HG02938 (cell line): Measurements from ENCODE around the gene VCPKMT.
A peak's percentile ranks its signal among the peaks of the same experiment; 100 is the strongest.
"Not testable (repeated sequence)": the region's sequence is repeated elsewhere in the genome, so short reads cannot be mapped to it uniquely, and the experiment has no call there.

Source experiments
- ATAC-seq: cut with Tn5 transposase; IDR thresholded peaks from one replicate; pipeline ENCODE4 v1.9.1; 2021; ENCODE audit warnings: mild to moderate bottlenecking, moderate library complexity; ENCODE audit not compliant: unreplicated experiment

The VCPKMT gene

GRCh38 chr14:50093496-50093895, 22.9 kb downstream of the VCPKMT start:
- ATAC-seq: no peak

GRCh38 chr14:50092006-50092555, 24.3 kb downstream of the VCPKMT start:
- no peak for ATAC-seq

- ATAC-seq: no peak
These were observed 25.0 kb downstream of the VCPKMT start for GRCh38 chr14:50091240-50091913.

- ATAC-seq: no peak
These were observed 27.2 kb downstream of the VCPKMT start for GRCh38 chr14:50089208-50089607.

GRCh38 chr14:50088731-50089130, 27.6 kb downstream of the VCPKMT start:
- no peak for ATAC-seq

- ATAC-seq: no peak
These were observed 28.3 kb downstream of the VCPKMT start for GRCh38 chr14:50088117-50088515.

GRCh38 chr14:50087341-50088116, 28.8 kb downstream of the VCPKMT start:
- ATAC-seq: no peak

- no peak for ATAC-seq
These were observed 30.1 kb downstream of the VCPKMT start for GRCh38 chr14:50086321-50086711.

- ATAC-seq: peak; percentile 53
These were observed 30.6 kb downstream of the VCPKMT start for GRCh38 chr14:50085570-50086320.

- no peak for ATAC-seq
These were observed 31.7 kb downstream of the VCPKMT start for GRCh38 chr14:50084666-50085065.

- ATAC-seq: peak; percentile 31
These were observed 32.7 kb downstream of the VCPKMT start for GRCh38 chr14:50083467-50084337.

GRCh38 chr14:50082784-50083466, 33.4 kb downstream of the VCPKMT start:
- peak; percentile 72 for ATAC-seq

- ATAC-seq: no peak
These were observed 34.0 kb downstream of the VCPKMT start for GRCh38 chr14:50082308-50082742.

- ATAC-seq: not testable (repeated sequence)
These were observed 37.3 kb downstream of the VCPKMT start for GRCh38 chr14:50079103-50079502.

GRCh38 chr14:50073663-50074062, 42.7 kb downstream of the VCPKMT start:
- ATAC-seq: not testable (repeated sequence)

- no peak for ATAC-seq
These were observed 44.0 kb downstream of the VCPKMT start for GRCh38 chr14:50072395-50072794.

GRCh38 chr14:50070840-50071548, 45.4 kb downstream of the VCPKMT start:
- ATAC-seq: no peak

GRCh38 chr14:50070230-50070629, 46.1 kb downstream of the VCPKMT start:
- no peak for ATAC-seq

- ATAC-seq: no peak
These were observed 47.0 kb downstream of the VCPKMT start for GRCh38 chr14:50069325-50069724.
